Right ventricle myocardium superior (tissue), 1 donor: ENCODE results near the gene EPN3. TPM values are rescaled to one million over a fixed set of nuclear protein-coding genes. Genes with fewer than 3 reads are reported as not detected.

ENCODE experiments used
- ATAC-seq: fragments of 200-7000 bp; cut with Tn5 transposase; one replicate; pipeline ENCODE4 v1.9.1; 2020; ENCODE audit warnings: mild to moderate bottlenecking; ENCODE audit not compliant: poor library complexity
- DNase-seq: peaks from one replicate; pipeline ENCODE4 v3.0.0-alpha.2; 2020
- intact Hi-C: fragments of 100-400 bp; cut with DNase I; formaldehyde crosslinking; loops from one replicate; pipeline ENCODE4 v1.11.2; 2022
- total RNA-seq: library from RNA; stranded (reverse); fragmentation: NEBNext Ultra II Directional; extraction: Animal tissue kit (Norgen Biotek cat#: 25700); gene quantifications from one replicate; pipeline ENCODE4 v1.2.1, GENCODE V29; 2021
- donor health status: DM: no; HTN: yes; CAD: no; lungs with severe emphysema.

The EPN3 gene
- total RNA-seq, 1 donor from 2014 or later: 17.7 TPM

DNA sequence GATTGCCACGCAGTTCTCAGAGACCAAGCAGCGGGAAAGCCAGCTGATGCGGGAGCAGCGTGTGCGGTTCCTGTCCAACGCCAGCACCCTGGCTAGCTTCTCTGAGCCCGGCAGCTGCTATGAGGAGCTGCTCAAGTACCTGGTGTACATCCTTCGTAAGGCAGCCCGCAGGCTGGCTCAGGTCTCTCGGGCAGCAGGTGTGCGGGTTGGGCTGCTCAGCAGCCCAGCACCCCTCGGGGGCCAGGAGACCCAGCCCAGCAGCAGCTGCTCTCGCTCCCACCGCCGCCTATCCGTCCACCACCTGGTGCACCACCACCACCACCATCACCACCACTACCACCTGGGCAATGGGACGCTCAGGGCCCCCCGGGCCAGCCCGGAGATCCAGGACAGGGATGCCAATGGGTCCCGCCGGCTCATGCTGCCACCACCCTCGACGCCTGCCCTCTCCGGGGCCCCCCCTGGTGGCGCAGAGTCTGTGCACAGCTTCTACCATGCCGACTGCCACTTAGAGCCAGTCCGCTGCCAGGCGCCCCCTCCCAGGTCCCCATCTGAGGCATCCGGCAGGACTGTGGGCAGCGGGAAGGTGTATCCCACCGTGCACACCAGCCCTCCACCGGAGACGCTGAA, 43.2 kb downstream of the EPN3 start:
- DNase-seq (no peak), ATAC-seq (no peak)
- intact Hi-C loops: no loop called here

- intact Hi-C loops: no loop called here
- DNase-seq: no peak
- no peak for ATAC-seq
Measured at GRCh38 chr17:50576864-50577263, 44.3 kb downstream of the EPN3 start.

- DNase-seq (no peak), ATAC-seq (no peak)
- intact Hi-C loops: no loop called here
Measured at GRCh38 chr17:50577451-50577954, 45.0 kb downstream of the EPN3 start.

DNA sequence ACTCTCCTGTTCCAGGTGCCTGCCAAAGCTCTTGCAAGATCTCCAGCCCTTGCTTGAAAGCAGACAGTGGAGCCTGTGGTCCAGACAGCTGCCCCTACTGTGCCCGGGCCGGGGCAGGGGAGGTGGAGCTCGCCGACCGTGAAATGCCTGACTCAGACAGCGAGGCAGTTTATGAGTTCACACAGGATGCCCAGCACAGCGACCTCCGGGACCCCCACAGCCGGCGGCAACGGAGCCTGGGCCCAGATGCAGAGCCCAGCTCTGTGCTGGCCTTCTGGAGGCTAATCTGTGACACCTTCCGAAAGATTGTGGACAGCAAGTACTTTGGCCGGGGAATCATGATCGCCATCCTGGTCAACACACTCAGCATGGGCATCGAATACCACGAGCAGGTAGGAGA, 45.6 kb downstream of the EPN3 start:
- DNase-seq: no peak
- intact Hi-C loops: no loop called here
- ATAC-seq: no peak

DNA sequence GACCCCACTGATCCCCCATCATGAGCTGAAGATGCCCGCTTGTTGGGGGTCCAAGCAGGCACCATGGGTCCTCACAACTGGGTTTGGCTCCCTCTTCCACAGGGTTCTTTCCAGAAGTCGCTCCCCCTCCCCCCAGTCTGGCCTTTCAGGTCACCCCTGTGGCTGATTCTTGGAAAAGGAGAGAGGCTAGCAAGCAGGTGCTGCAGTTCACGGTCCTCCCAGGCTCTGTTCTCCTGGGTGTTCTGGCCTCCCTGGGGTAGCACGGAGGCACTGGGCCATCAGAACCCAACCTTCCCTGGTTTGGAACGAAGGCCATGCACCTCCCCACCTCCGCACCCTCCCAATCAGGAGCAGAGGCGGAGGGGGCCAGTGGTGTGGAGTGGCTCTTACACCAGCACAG, 46.9 kb downstream of the EPN3 start:
- intact Hi-C loops: no loop called here
- ATAC-seq (no peak), DNase-seq (no peak)

GRCh38 chr17:50580646-50581045, 48.1 kb downstream of the EPN3 start:
- no peak for ATAC-seq
- intact Hi-C loops: no loop called here

GRCh38 chr17:50581316-50581715, 48.8 kb downstream of the EPN3 start:
- ATAC-seq (no peak), DNase-seq (no peak)
- intact Hi-C loops: no loop called here

More at GRCh38 chr17:50580646-50581045, 48.1 kb downstream of the EPN3 start:
- no peak for DNase-seq

DNA sequence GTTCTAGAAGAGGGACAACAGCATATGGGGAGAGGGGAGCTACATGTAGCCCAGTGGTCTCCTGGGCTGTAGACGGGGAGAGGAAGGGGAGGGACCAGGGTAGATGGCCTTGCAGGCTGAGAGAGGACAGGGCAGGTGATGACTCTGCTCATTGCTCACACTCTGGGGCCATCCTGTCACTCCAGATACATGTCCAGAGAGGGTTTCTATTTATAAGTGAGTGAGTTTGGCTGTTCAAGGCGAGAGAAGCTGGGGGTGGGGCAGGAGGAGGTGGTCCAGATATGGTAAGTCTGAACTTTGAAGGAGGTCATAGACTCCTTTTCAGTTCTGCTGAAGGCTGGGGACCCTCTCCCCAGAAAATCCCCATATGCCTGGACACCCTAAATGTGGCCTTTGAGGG, 50.2 kb downstream of the EPN3 start:
- intact Hi-C loops: no loop called here
- ATAC-seq (peak; percentile 71), DNase-seq (no peak)

DNA sequence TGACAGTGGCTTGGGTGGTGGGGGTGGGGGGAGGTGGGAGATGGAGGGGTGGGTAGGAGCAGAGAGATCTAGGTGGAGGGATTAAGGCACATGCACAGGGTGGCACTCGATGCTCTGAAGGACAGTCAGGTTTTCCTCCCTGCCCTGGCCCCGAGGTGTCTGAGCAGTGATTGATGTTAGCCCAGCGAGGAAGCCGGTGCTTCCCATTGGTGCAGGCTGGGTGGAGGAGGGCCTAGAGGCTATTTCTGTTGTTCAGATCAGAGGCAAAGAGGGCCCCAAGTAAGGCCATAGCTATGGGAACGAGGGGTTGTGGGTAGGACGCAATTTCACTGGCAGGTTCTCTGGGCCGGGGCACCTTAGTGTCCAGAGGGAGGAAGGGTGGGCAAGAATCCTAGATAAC, 51.1 kb downstream of the EPN3 start:
- ATAC-seq: peak; percentile 74
- intact Hi-C loops: no loop called here
- no peak for DNase-seq

GRCh38 chr17:50584116-50584515, 51.6 kb downstream of the EPN3 start:
- peak; percentile 12 for ATAC-seq
- intact Hi-C loops: no loop called here
- DNase-seq: no peak

DNA sequence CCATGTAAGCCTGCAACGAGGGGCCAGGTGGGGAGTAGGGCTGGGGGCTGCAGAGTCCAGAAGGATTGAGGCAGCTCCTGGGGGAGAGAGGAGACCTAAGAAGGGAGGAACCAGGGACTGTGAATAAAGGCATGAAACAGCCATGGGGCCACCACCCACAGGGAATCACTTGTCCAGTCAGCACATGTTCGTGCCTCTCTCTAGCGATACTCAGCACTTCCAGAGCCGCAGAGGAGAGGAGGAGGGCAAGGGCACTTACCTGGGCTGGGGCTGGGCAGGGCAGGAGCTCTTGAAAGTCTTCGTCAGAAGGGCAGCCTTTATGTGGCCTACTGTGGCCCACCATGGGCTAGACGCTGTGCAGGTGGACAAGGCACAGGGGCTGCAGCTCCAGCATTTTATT, 52.2 kb downstream of the EPN3 start:
- intact Hi-C loops: no loop called here
- ATAC-seq (no peak), DNase-seq (no peak)

DNA sequence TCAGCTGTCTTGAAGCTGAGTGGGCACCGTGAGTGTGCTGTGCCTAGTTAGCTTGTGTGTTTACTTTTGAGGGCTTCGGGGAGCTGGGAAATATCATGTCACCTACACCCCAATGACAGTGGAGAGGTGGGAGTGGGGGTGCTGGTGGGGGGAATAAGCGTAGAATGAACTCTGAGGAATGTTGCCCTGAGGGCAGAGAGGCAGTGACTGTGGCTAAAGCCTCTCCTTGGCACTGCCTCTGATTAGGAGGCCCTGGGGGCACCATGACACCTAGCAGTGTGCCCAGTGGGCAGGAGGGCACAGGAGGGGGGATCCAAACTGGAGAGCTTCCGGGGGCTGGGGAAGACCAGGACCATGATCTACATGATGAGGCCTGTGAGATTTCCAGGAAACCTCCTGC, 52.8 kb downstream of the EPN3 start:
- intact Hi-C loops: no loop called here
- DNase-seq (no peak), ATAC-seq (no peak)

- intact Hi-C loops: no loop called here
- ATAC-seq (no peak), DNase-seq (no peak)
Measured at GRCh38 chr17:50585891-50586290, 53.4 kb downstream of the EPN3 start.

DNA sequence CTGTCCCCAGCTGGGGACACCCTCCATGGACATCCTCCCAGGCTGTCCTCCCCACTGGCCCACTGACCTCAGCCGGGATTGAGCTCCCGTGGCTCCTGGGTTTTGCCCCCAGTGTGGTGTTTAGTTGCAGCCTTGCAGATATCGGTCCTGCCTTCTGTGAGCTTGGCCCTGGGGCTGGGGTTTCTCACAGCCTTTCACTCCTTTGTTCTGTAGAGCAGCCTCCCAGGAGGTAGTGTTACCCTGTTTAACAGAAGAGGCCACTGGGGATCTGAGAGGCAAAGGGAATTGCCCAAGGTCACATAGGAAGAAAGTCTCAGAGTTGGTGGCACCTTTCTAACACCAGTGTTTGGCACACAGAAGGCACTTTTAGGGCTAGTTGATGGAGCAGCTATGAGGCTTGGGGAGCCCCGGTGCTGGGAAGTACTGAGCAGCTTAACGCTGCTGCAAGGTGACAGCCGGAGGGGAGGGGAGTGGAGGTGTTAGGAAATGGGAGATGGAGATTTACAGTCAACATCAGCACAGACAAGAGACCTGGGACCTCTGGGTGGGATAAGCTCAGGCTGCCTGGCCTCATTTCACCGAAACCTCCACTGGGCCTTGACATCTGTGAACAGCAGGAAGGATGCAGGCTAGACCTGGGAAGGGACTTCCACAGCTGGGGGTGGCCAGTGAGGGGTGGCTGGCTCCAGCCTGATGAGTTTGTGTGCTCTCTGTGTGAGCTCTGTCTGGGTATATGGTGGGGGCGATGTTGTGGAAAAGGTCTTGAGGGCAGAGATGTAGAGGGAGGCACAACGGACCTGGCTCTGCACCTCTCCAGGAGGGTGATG, 54.1 kb downstream of the EPN3 start:
- ATAC-seq (no peak), DNase-seq (no peak)
- intact Hi-C loops: no loop called here

DNA sequence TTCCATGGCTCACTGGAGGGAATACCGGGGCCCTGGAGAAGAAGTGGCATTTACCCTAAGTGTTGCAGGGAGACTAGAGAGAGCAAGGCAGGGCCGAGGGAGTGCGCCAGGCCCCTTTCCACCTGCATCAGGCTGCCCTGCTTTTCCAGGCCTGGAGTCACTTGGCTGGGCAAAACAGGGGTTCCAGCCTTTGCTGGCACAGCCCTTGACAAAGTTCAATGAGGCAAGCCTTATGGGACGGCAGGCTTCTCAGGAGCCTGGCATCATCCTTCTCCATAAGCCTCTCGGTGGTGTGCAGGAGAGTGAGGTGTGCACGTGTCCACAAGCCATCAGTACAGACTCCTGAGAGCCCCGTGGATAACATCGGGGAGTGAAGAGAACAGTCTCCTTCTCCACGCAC, 55.0 kb downstream of the EPN3 start:
- ATAC-seq (no peak), DNase-seq (no peak)
- intact Hi-C loops: no loop called here

DNA sequence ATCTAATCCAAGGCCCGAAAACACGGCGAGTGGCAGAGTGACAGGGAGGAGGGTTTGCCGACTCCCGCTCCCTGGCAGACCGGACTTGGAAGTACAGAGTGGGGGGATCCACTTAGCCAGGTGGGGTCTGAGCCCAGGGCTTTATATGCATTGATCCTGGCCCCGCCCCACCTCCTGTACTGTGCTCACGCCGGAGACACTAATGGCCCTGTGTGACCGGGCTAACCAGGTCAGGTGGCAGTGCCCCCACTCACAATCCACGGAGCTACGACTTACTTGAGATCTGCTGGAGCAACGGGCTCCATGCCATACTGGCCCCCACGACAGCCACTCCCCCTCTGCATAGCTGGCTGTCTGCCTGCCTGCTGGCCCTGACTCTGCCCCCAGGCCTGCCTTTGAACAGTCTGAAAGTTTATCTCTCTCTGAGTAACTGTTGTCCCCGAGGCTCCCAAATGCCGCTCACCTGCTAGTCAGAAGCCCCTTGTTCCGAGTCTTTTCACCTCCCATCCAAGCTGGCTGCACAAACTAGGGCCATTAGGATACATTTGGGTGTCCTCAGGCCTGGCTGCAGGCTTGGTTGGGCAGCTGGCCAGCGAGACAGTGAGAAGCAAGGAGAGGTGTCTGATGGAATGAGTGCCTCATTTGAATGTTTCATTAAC, 56.0 kb downstream of the EPN3 start:
- peak; percentile 26 for ATAC-seq
- no peak for DNase-seq
- intact Hi-C loops: no loop called here

- ATAC-seq (peak; percentile 2), DNase-seq (no peak)
- intact Hi-C loops: no loop called here
Measured at GRCh38 chr17:50589095-50589705, 56.7 kb downstream of the EPN3 start.

DNA sequence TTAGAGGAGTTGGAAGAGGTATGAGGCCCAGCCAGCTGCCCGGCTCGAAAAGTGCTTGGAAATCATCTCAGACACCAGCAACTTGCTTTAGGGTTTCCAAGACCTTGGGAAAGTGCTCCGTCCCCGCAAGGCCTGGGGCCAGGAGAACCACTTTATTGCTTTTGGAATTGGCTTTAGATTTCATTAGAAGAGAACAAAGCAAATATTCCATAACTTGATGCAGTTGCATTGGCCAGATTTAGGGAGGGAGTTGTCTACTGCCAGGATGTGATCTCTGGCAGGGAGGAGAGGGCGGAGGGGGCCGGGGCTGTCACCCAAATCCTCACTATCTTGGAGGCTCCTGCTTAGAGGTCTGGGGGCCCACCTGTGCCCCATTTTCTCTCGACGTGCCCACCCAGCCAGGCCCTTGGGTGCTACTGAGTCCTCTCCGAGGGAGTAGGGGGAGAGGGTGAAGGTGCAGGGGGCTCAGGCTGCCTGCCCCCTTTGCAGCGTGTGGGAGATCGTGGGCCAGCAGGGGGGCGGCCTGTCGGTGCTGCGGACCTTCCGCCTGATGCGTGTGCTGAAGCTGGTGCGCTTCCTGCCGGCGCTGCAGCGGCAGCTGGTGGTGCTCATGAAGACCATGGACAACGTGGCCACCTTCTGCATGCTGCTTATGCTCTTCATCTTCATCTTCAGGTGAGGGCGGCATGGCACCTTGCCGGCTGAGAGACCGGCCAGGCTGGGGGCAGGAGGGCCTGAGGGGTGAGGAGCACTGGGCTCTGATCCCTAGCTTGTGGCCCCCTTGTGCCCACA, 58.6 kb downstream of the EPN3 start:
- DNase-seq (no peak), ATAC-seq (no peak)
- intact Hi-C loops: no loop called here

DNA sequence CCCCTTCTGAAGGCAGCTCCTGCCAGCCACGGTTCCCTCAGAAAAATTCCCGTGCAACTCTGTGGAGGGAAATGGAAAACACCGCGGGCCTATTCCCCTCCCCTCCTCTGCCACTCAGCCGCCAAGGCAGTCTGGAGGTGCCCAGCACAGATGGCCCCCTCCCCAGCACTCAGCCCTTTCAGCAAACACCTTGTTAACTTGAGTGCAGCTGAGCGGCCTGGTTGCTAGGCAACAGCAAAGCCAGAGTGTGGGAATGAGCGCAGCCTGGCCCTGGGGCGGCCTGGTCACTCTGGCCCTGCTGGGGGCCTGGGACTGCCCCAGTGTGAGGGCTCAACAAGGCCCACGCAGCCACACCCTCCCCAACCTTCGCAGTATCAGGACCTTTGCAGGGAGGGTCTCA, 60.8 kb downstream of the EPN3 start:
- peak; percentile 64 for DNase-seq
- intact Hi-C loops: no loop called here
- peak; percentile 61 for ATAC-seq
